ACC112 (cell line): ENCODE measurements around the gene SLCO6A1.

ENCODE experiments used
- H2AFZ ChIP-seq: fragments of 200-600 bp; sonication (generic); one replicate; pipeline ENCODE4 v1.6.0; 2017; ENCODE audit warnings: antibody characterized with exemption, low read length; ENCODE audit not compliant: unreplicated experiment
- H3K27ac ChIP-seq: fragments of 200-600 bp; sonication (generic); 2 replicates; pipeline ENCODE4 v1.5.1; 2014; ENCODE audit warnings: low read depth, mild to moderate bottlenecking, antibody characterized with exemption, low read length, moderate library complexity
- H3K27me3 ChIP-seq: fragments of 200-600 bp; sonication (generic); 2 replicates; pipeline ENCODE4 v1.6.1; 2014; ENCODE audit warnings: mild to moderate bottlenecking, antibody characterized with exemption, low read length, moderate library complexity, mixed read lengths; ENCODE audit not compliant: insufficient read depth
- H3K36me3 ChIP-seq: fragments of 200-600 bp; sonication (generic); 2 replicates; pipeline ENCODE4 v1.6.1; 2016; ENCODE audit warnings: mild to moderate bottlenecking, antibody characterized with exemption, low read length, moderate library complexity, mixed read lengths; ENCODE audit not compliant: insufficient read depth
- H3K4me1 ChIP-seq: fragments of 200-600 bp; sonication (generic); one replicate; pipeline ENCODE4 v1.6.1; 2016; ENCODE audit warnings: low read length, mixed read lengths; ENCODE audit not compliant: insufficient read depth, unreplicated experiment, control insufficient read depth
- H3K4me3 ChIP-seq: fragments of 200-600 bp; sonication (generic); 2 replicates; pipeline ENCODE4 v1.5.1; 2014; ENCODE audit warnings: mild to moderate bottlenecking, low read depth, low read length
- H3K79me2 ChIP-seq: fragments of 200-600 bp; sonication (generic); one replicate; pipeline ENCODE4 v1.6.0; 2016; ENCODE audit warnings: low read length; ENCODE audit not compliant: control insufficient read depth, unreplicated experiment, insufficient read depth

The SLCO6A1 gene

GRCh38 chr5:102498271-102499034, at the start of gene SLCO6A1:
Gene SLCO6A1, minus strand, starts transcription at chr5:102499001. Its CDS starts 157 bp downstream, at chr5:102498844.
- H3K79me2 ChIP-seq, result no peaks in the 10 kb centered on the region
- H3K27me3 ChIP-seq, result peaks cover 16% of the 10 kb centered on the region

GRCh38 chr5:102547141-102548035, 48.6 kb upstream of the SLCO6A1 start:
- no peaks in the 10 kb centered on the region for H3K36me3 ChIP-seq
- H3K4me1 ChIP-seq, result no peaks in the 10 kb centered on the region
- no peaks in the 10 kb centered on the region for H3K27me3 ChIP-seq
- H3K4me3 ChIP-seq, result no peak overlapping the region
- no peak overlapping the region for H3K27ac ChIP-seq
- H2AFZ ChIP-seq, result no peak overlapping the region
- no peaks in the 10 kb centered on the region for H3K79me2 ChIP-seq

More at GRCh38 chr5:102498271-102499034, at the start of gene SLCO6A1:
- no peak within 1 kb of the TSS for H2AFZ ChIP-seq
- H3K4me1 ChIP-seq, result no peaks in the 10 kb centered on the region
- no peak within 1 kb of the TSS for H3K4me3 ChIP-seq
- no peak within 1 kb of the TSS for H3K27ac ChIP-seq
- H3K36me3 ChIP-seq, result no peaks in the 10 kb centered on the region

GRCh38 chr5:102545175-102545574, 46.4 kb upstream of the SLCO6A1 start:
- Histone ChIP-seq H3K27me3 (no peaks in the 10 kb centered on the region), H3K79me2 (no peaks in the 10 kb centered on the region), H3K27ac (no peak overlapping the region), H3K4me1 (peaks cover 10% of the 10 kb centered on the region), H2AFZ (no peak overlapping the region), H3K36me3 (no peaks in the 10 kb centered on the region), H3K4me3 (no peak overlapping the region)

GRCh38 chr5:102542057-102542456, 43.3 kb upstream of the SLCO6A1 start:
- H3K4me3 ChIP-seq, result no peak overlapping the region
- peaks cover 16% of the 10 kb centered on the region for H3K4me1 ChIP-seq
- no peaks in the 10 kb centered on the region for H3K79me2 ChIP-seq
- no peaks in the 10 kb centered on the region for H3K36me3 ChIP-seq
- no peak overlapping the region for H2AFZ ChIP-seq
- no peaks in the 10 kb centered on the region for H3K27me3 ChIP-seq
- no peak overlapping the region for H3K27ac ChIP-seq

- no peak overlapping the region for H2AFZ ChIP-seq
- no peak overlapping the region for H3K4me3 ChIP-seq
- H3K27ac ChIP-seq, result no peak overlapping the region
- H3K79me2 ChIP-seq, result no peaks in the 10 kb centered on the region
- no peaks in the 10 kb centered on the region for H3K27me3 ChIP-seq
- H3K36me3 ChIP-seq, result no peaks in the 10 kb centered on the region
- peaks cover 16% of the 10 kb centered on the region for H3K4me1 ChIP-seq
Observed at GRCh38 chr5:102539996-102540728, 41.4 kb upstream of the SLCO6A1 start.

GRCh38 chr5:102539562-102539961, 40.8 kb upstream of the SLCO6A1 start:
- no peaks in the 10 kb centered on the region for H3K27me3 ChIP-seq
- no peak overlapping the region for H2AFZ ChIP-seq
- H3K27ac ChIP-seq, result no peak overlapping the region
- H3K4me1 ChIP-seq, result peaks cover 16% of the 10 kb centered on the region
- no peaks in the 10 kb centered on the region for H3K79me2 ChIP-seq
- no peak overlapping the region for H3K4me3 ChIP-seq
- H3K36me3 ChIP-seq, result no peaks in the 10 kb centered on the region

- H3K4me3 ChIP-seq, result no peak overlapping the region
- H3K4me1 ChIP-seq, result peaks cover 21% of the 10 kb centered on the region
- no peak overlapping the region for H3K27ac ChIP-seq
- no peaks in the 10 kb centered on the region for H3K27me3 ChIP-seq
- no peak overlapping the region for H2AFZ ChIP-seq
- no peaks in the 10 kb centered on the region for H3K79me2 ChIP-seq
- H3K36me3 ChIP-seq, result no peaks in the 10 kb centered on the region
Observed at GRCh38 chr5:102537011-102537410, 38.2 kb upstream of the SLCO6A1 start.

GRCh38 chr5:102536323-102536928, 37.6 kb upstream of the SLCO6A1 start:
- no peak overlapping the region for H3K4me3 ChIP-seq
- no peaks in the 10 kb centered on the region for H3K79me2 ChIP-seq
- H3K36me3 ChIP-seq, result no peaks in the 10 kb centered on the region
- no peak overlapping the region for H3K27ac ChIP-seq
- no peaks in the 10 kb centered on the region for H3K27me3 ChIP-seq
- peaks cover 26% of the 10 kb centered on the region for H3K4me1 ChIP-seq
- no peak overlapping the region for H2AFZ ChIP-seq

- no peaks in the 10 kb centered on the region for H3K27me3 ChIP-seq
- H2AFZ ChIP-seq, result no peak overlapping the region
- H3K4me1 ChIP-seq, result peaks cover 29% of the 10 kb centered on the region
- no peak overlapping the region for H3K4me3 ChIP-seq
- H3K36me3 ChIP-seq, result no peaks in the 10 kb centered on the region
- peak overlapping the region; percentile 41; the same call in 1 of the 2 replicates for H3K27ac ChIP-seq
- no peaks in the 10 kb centered on the region for H3K79me2 ChIP-seq
Observed at GRCh38 chr5:102532123-102532522, 33.3 kb upstream of the SLCO6A1 start.

- Histone ChIP-seq H2AFZ (no peak overlapping the region), H3K27ac (peak overlapping the region; percentile 41), H3K27me3 (no peaks in the 10 kb centered on the region), H3K4me1 (peaks cover 29% of the 10 kb centered on the region), H3K36me3 (no peaks in the 10 kb centered on the region), H3K79me2 (no peaks in the 10 kb centered on the region), H3K4me3 (no peak overlapping the region)
Observed at GRCh38 chr5:102531506-102531905, 32.7 kb upstream of the SLCO6A1 start.
